ENCODE measurements around the gene ANGEL1. TPM values are rescaled to one million over a fixed set of nuclear protein-coding genes. Genes with fewer than 3 reads are reported as not detected.

ANGEL1 gene
- total and polyA plus RNA-seq, 2 of the 8 experiments (the other 6 are each of a cell fraction or from before 2014, with no cell fraction given), result 26.8 to 27.2 TPM

DNA sequence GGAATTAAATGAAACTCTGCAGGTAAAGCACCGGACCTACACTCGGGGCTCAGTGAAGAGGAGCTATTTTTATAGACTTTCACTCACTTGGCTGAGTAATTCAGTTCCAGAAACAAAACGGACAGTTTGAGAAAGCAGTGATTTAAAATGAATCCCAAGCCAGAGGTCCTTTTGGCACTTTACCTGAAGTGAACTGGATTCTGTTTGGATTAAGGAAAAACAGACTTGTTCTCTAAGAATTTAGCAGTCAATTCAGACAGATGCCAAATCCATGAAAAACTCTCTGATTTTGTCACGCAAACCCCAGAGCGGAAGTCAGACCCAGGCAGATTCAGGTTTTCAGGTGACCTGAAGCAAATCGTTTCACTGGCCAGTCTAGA is 56.3 kb downstream of the ANGEL1 start:
- Histone ChIP-seq H2BK12ac (ENCODE audit: low read depth, low read length) (no peak overlapping the region), H3K4me1 (replicated peaks in 1 of 4; ENCODE audit: control insufficient read depth in 3 of 4, insufficient read depth in 4 of 4, low read length in 3 of 4) (peaks cover 0 to 6% (median 2%) of the 10 kb centered on the region in 4 experiments; a peak in 3 of 7 replicates), H2BK15ac (ENCODE audit: low read length) (no peak overlapping the region), H2AFZ (ENCODE audit: low read length) (no peak overlapping the region), H3K79me1 (ENCODE audit: low read depth, low read length) (no peaks in the 10 kb centered on the region), H3K56ac (replicated peaks; ENCODE audit: insufficient read length, low read depth, low read length) (no peak overlapping the region), H3K14ac (ENCODE audit: insufficient read length) (no peak overlapping the region), H2AK5ac (ENCODE audit: low read depth, low read length) (no peak overlapping the region), H3K79me2 (ENCODE audit: control insufficient read depth in 1 of 2, insufficient read depth in 2 of 2, low read length in 2 of 2) (no peaks in the 10 kb centered on the region), H4K5ac (ENCODE audit: insufficient read length, low read depth, low read length) (no peak overlapping the region), H3K4me2 (ENCODE audit: insufficient read depth in 1 of 2, low read depth in 2 of 2, low read length in 2 of 2) (no peak overlapping the region), H3K23ac (ENCODE audit: insufficient read length) (no peak overlapping the region), H4K91ac (replicated peaks; ENCODE audit: insufficient read length, low read length) (no peak overlapping the region), H4K8ac (ENCODE audit: extremely low read depth, insufficient read depth, low read length) (no peak overlapping the region), H3K36me3 (ENCODE audit: control insufficient read depth in 2 of 4, insufficient read depth in 4 of 4, low read length in 3 of 4) (no peaks in the 10 kb centered on the region), H4K20me1 (replicated peaks in 1 of 2; ENCODE audit: control insufficient read depth in 1 of 2, insufficient read depth in 2 of 2, low read length in 2 of 2) (no peaks in the 10 kb centered on the region), H3K27ac (ENCODE audit: low read depth, low read length) (no peak overlapping the region), H3K27me3 (replicated peaks in 1 of 4; ENCODE audit: control insufficient read depth in 3 of 4, extremely low read depth in 1 of 4, insufficient read depth in 3 of 4, low read length in 3 of 4) (peaks cover 12 to 26% (median 17%) of the 10 kb centered on the region in 4 experiments), H3K4me3 (ENCODE audit: extremely low read depth in 1 of 4, insufficient read depth in 2 of 4, low read depth in 3 of 4, low read length in 4 of 4) (no peak overlapping the region), H2BK120ac (replicated peaks; ENCODE audit: low read depth, low read length) (no peak overlapping the region), H3K9me3 (ENCODE audit: insufficient read depth in 2 of 2, low read depth in 1 of 2, low read length in 1 of 2) (no peaks in the 10 kb centered on the region), H3K23me2 (ENCODE audit: low read depth, low read length) (peaks cover 6% of the 10 kb centered on the region), H2BK5ac (ENCODE audit: low read depth, low read length) (no peak overlapping the region), H3K4ac (replicated peaks; ENCODE audit: insufficient read length, low read depth, low read length) (no peak overlapping the region), H3K18ac (ENCODE audit: extremely low read depth, low read length) (no peak overlapping the region), H3K9ac (replicated peaks in 1 of 4; ENCODE audit: extremely low read depth in 1 of 4, low read depth in 3 of 4, low read length in 3 of 4) (no peak overlapping the region), H2BK20ac (ENCODE audit: low read length) (no peak overlapping the region)
- no peak for FAIRE-seq
- 90% methylated on average over 6 of the region's 6 CpGs; no CpG with 5 or more reads in 1 of the 2 experiments for WGBS, 2 experiments (ENCODE audit: extremely low coverage in 1 of 2, insufficient coverage in 1 of 2, insufficient read length in 1 of 2, insufficient replicate concordance in 2 of 2, low coverage in 1 of 2, low lambda C conversion rate in 2 of 2, missing lambda C conversion rate in 1 of 2)
- CTCF ChIA-PET (ENCODE audit: partially characterized antibody), result interaction anchor here (1.0 to 10.1 kb wide), 4 partner anchors 26 to 55 kb away, joined by 3 to 70 read pairs (median 26); no protein-coding TSS in a partner anchor
- POLR2A ChIA-PET (ENCODE audit: partially characterized antibody), result no interaction called here
- no peak for DNase-seq (ENCODE audit: low read depth in 1 of 2, low spot score in 2 of 2)
- TF ChIP-seq CHD2 (IDR thresholded peaks at IDR 0.05; ENCODE audit: low read length) (no peak), GTF2F1 (IDR thresholded peaks at IDR 0.05; ENCODE audit: borderline replicate concordance, low read depth, low read length) (no peak), SIX5 (IDR thresholded peaks at IDR 0.05; ENCODE audit: low read depth, low read length) (no peak), JUN (IDR thresholded peaks at IDR 0.05; ENCODE audit: low read depth, low read length) (no peak), TAF7 (optimal IDR thresholded peaks at IDR 0.05; ENCODE audit: borderline replicate concordance, low read depth, low read length) (no peak), TCF12 (IDR thresholded peaks at IDR 0.05; ENCODE audit: low read depth, low read length) (no peak), BACH1 (IDR thresholded peaks at IDR 0.05; ENCODE audit: low read length) (no peak), CTCF (IDR thresholded peaks at IDR 0.05; ENCODE audit: control extremely low read depth in 1 of 3, insufficient read depth in 1 of 3, low read depth in 1 of 3, low read length in 3 of 3) (no peak), TBP (IDR thresholded peaks at IDR 0.05; ENCODE audit: low read depth, low read length) (no peak), RXRA (IDR thresholded peaks at IDR 0.05; ENCODE audit: insufficient read depth, low read depth, low read length) (no peak), POLR2AphosphoS5 (IDR thresholded peaks at IDR 0.05; ENCODE audit: low read depth, low read length) (no peak)

All from H1 (cell line).